K562 (cell line): ENCODE measurements around the gene MAGI1. TPM values are rescaled to one million over a fixed set of nuclear protein-coding genes. Genes with fewer than 3 reads are reported as not detected.
A peak's percentile ranks its signal among the peaks of the same experiment; 100 is the strongest.

Experiments
- BMI1 ChIP-seq: fragments of 150-350 bp; IDR thresholded peaks from 2 replicates; pipeline ENCODE4 v1.6.1; 2014; ENCODE audit warnings: low read length
- CTBP1 ChIP-seq: fragments of 450-650 bp; IDR thresholded peaks from 2 replicates; pipeline ENCODE4 v1.6.1; 2016; ENCODE audit warnings: borderline replicate concordance
- ETV5 ChIP-seq: sonication (generic); formaldehyde crosslinking; IDR thresholded peaks from 2 replicates; pipeline ENCODE4 v1.4.0; 2020; ENCODE audit warnings: low read depth, mild to moderate bottlenecking, missing genetic modification reagents
- GABPB2 ChIP-seq: fragments of 250-450 bp; sonication (Bioruptor Pico); conservative IDR thresholded peaks from 2 replicates; pipeline ENCODE4 v1.5.1; 2021; ENCODE audit warnings: mild to moderate bottlenecking
- NFATC3 ChIP-seq: fragments of 450-650 bp; IDR thresholded peaks from 2 replicates; pipeline ENCODE4 v1.6.1; 2017; ENCODE audit warnings: mild to moderate bottlenecking
- VEZF1 ChIP-seq: fragments of 200-800 bp; sonication (Bioruptor generic); IDR thresholded peaks from 2 replicates; pipeline ENCODE4 v1.6.1; 2017; ENCODE audit warnings: missing genetic modification characterization, missing compliant biosample characterization
- ZKSCAN1 ChIP-seq: fragments of 150-350 bp; IDR thresholded peaks from 2 replicates; pipeline ENCODE4 v1.6.1; 2016; ENCODE audit warnings: low read depth, low read length
- ZNF253 ChIP-seq: fragments of 250-450 bp; sonication (Bioruptor Pico); conservative IDR thresholded peaks from 2 replicates; pipeline ENCODE4 v1.6.1; 2021; ENCODE audit warnings: mild to moderate bottlenecking
- polyA plus RNA-seq, 8 experiments: library from polyadenylated mRNA; depleted of rRNA in 4 of 8; stranded (reverse) in 5 of 8; unstranded in 3 of 8; fragments of >200 nt; fragmentation: Nextera tagmentation in 2 of 8; fragmentation: Illumina TruSeq in 1 of 8; extraction: Ambion mirVana in 2 of 8; extraction: Trizol in 1 of 8; gene quantifications; 2 replicates each; pipeline versions ENCODE4 v1.2.1 to v1.2.3, GENCODE V29; 2011 to 2014; ENCODE audit warnings: inconsistent platforms in 1 of 8, missing spikeins in 1 of 8
- total RNA-seq, 7 experiments: library from RNA; depleted of rRNA in 6 of 7; stranded (reverse); fragments of >200 nt in 6 of 7; fragmentation: Illumina TruSeq in 2 of 7; extraction: Trizol in 2 of 7; gene quantifications; 2 replicates each; pipeline versions ENCODE4 v1.2.1 to v1.2.3, GENCODE V29; 2011 to 2021; ENCODE audit warnings: low replicate concordance in 1 of 7
- TF ChIP-seq, protein P1 (sequence below): fragments of 250-450 bp; sonication (Bioruptor Pico); IDR thresholded peaks from 2 replicates; pipeline ENCODE4 v1.5.0; 2021; ENCODE audit warnings: mild to moderate bottlenecking, moderate library complexity
- TF ChIP-seq, protein P2 (sequence below): fragments of 450-650 bp; IDR thresholded peaks from 2 replicates; pipeline ENCODE4 v1.6.1; 2016
- TF ChIP-seq, protein P3 (sequence below), 2 experiments: fragments of 450-650 bp in 1 of 2; sonication (generic) in 1 of 2; formaldehyde crosslinking in 1 of 2; IDR thresholded peaks; 2 replicates each; pipeline versions ENCODE4 v1.7.1 to v1.9.0; 2016 to 2022; ENCODE audit warnings: inconsistent platforms in 1 of 2, mild to moderate bottlenecking in 1 of 2, missing genetic modification reagents in 1 of 2

Gene MAGI1
- total and polyA plus RNA-seq, 9 of the 15 experiments (the other 6 are each of a cell fraction or from before 2014, with no cell fraction given) = 7.8 to 59.4 (median 43.2) TPM

DNA sequence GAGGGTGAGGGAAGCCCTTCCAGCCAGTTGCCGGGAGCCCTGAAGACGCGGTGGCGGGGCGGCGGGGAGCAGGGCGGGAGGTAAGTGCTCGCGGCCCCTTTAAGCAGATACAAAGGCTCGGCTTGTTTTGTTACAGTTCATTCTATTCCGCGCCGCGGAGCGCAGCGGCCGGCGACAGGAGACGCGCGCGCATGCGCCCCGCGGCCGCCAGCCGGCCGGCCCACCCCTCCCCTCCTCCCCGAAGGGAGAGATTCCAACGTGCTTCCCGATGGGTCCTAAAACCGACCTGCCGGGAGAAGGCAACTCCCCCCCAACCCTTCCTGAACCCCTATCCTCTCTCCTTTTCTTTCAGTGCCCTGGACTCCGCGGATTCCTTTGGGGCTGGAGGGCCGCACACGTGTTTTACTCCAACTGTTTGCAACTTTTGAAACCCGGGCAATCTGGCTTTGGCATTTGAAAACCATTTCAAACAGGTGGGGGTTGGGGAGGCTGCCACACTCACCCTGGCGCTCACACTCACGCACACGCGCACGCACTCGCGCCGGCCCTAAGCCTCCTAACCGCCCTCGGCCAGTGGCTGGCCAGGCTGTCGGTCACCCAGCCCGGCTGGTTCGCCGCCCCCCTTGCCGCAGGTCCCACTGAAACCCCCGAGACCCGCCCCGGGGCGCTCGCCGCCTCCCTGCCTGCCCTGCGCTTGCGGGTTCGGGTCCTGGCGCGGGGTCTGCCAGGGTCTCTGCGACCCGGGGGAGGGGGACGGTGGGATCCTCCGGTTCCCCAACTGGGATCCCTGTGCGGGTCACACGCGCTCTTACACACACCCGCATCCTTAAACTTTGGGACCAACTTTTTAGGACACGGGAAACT, at the start of gene MAGI1 (continued):
- TF ChIP-seq, protein P1, sequence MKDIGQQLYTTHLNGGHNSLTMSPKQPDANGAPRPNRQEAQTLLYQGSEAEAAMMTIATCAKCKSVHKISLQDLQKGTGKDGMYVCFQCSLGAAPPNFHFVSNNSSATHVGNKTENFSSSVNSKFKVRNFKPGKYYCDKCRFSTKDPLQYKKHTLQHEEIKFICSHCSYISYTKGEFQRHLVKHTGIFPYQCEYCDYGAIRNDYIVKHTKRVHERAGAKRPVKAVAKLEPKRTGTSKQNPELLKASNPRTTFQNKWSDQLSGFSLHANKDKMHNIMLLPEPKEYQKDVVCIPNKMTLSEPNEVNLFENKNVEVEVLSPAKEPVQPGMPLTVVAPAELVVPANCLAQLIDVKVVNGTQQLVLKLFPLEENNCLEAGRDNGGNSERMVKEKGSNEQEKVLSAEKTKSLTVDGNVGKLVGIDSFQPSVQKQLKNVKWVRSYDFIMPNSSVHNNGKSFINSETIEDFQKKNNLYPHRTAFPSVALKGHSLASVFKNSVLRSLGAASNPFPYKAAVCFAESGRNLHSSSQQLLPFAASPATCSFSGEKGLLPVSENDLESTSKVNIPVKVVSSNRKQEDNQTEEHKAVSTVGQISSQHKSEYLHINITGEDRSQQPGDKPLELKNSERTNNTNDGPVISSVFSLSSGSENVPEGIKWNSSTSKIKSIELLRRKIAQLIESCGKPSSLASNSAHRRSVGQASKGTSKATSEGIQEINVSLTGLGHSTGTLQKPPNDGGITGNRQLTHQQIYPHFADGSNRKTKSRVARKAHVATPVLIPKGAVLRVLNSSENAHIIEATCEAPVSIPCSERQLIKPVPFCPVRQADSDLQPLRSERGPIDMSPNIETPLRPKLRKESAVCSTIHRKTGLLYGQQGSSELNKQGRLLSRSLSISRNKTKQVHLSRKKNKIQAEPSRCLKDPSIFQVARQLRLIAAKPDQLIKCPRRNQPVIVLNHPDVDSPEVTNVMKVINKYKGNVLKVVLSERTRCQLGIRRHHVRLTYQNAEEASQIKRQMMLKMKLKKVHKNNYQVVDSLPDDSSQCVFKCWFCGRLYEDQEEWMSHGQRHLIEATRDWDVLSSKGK = no peak
- TF ChIP-seq VEZF1 (CRISPR knock-in tag) (peak; percentile 85), CTBP1 (peak; percentile 44; the same call in 1 of the 2 replicates), BMI1 (no peak), ZNF253 (no peak), ETV5 (CRISPR knock-in tag) (no peak), NFATC3 (no peak), GABPB2 (CRISPR knock-in tag) (no peak), ZKSCAN1 (no peak)
- TF ChIP-seq, protein P2, sequence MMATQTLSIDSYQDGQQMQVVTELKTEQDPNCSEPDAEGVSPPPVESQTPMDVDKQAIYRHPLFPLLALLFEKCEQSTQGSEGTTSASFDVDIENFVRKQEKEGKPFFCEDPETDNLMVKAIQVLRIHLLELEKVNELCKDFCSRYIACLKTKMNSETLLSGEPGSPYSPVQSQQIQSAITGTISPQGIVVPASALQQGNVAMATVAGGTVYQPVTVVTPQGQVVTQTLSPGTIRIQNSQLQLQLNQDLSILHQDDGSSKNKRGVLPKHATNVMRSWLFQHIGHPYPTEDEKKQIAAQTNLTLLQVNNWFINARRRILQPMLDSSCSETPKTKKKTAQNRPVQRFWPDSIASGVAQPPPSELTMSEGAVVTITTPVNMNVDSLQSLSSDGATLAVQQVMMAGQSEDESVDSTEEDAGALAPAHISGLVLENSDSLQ = peak; percentile 82
- TF ChIP-seq, protein P3, sequence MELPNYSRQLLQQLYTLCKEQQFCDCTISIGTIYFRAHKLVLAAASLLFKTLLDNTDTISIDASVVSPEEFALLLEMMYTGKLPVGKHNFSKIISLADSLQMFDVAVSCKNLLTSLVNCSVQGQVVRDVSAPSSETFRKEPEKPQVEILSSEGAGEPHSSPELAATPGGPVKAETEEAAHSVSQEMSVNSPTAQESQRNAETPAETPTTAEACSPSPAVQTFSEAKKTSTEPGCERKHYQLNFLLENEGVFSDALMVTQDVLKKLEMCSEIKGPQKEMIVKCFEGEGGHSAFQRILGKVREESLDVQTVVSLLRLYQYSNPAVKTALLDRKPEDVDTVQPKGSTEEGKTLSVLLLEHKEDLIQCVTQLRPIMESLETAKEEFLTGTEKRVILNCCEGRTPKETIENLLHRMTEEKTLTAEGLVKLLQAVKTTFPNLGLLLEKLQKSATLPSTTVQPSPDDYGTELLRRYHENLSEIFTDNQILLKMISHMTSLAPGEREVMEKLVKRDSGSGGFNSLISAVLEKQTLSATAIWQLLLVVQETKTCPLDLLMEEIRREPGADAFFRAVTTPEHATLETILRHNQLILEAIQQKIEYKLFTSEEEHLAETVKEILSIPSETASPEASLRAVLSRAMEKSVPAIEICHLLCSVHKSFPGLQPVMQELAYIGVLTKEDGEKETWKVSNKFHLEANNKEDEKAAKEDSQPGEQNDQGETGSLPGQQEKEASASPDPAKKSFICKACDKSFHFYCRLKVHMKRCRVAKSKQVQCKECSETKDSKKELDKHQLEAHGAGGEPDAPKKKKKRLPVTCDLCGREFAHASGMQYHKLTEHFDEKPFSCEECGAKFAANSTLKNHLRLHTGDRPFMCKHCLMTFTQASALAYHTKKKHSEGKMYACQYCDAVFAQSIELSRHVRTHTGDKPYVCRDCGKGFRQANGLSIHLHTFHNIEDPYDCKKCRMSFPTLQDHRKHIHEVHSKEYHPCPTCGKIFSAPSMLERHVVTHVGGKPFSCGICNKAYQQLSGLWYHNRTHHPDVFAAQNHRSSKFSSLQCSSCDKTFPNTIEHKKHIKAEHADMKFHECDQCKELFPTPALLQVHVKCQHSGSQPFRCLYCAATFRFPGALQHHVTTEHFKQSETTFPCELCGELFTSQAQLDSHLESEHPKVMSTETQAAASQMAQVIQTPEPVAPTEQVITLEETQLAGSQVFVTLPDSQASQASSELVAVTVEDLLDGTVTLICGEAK (IDR thresholded peaks at IDR 0.05) = no peak
- TF ChIP-seq, protein P3 (CRISPR knock-in tag; IDR thresholded peaks at IDR 0.05) = no peak
